Endothelial cell of umbilical vein (primary cell): Measurements from ENCODE around the gene CASP3. TPM values are rescaled to one million over a fixed set of nuclear protein-coding genes. Genes with fewer than 3 reads are reported as not detected.

Source experiments
- BruUV-seq: library from RNA; stranded (reverse); fragments of 400-500 nt; replicated peaks from 2 replicates; lab custom pipeline; 2021; lab: Mats Ljungman, UMichigan
- CTCF ChIA-PET: fragments of 300-600, 350-600 bp; sonication (Branson Sonifier 250); formaldehyde crosslinking; loops from one replicate; lab custom pipeline; 2021; ENCODE audit warnings: antibody characterized with exemption, inconsistent platforms; lab: Charles Lee
- POLR2A ChIA-PET: fragments of 300-600, 350-600 bp; sonication (Branson Sonifier 250); formaldehyde crosslinking; loops from one replicate; lab custom pipeline; 2021; ENCODE audit warnings: antibody characterized with exemption, inconsistent platforms; lab: Charles Lee
- DNase-seq: peaks from one replicate; pipeline ENCODE4 v3.0.0-alpha.2; 2011; ENCODE audit warnings: low read depth, low spot score
- FAIRE-seq: peaks from 2 replicates; lab custom pipeline; 2011; peaks lifted over from hg19 to GRCh38; lab: Jason Lieb, UNC
- H2AFZ ChIP-seq: 2 replicates; pipeline ENCODE4 v1.6.0; 2012; ENCODE audit warnings: low read depth, low read length, control low read depth, inconsistent platforms
- H3K27ac ChIP-seq: 2 replicates; pipeline ENCODE4 v1.5.1; 2011; ENCODE audit warnings: low read depth, mild to moderate bottlenecking, control low read depth, low read length, moderate library complexity; ENCODE audit not compliant: insufficient read depth
- H3K27me3 ChIP-seq, 2 experiments: 2 replicates each; pipeline versions ENCODE4 v1.6.0 to v1.6.1; 2011; ENCODE audit warnings: low read length in 2 of 2, mixed read lengths in 1 of 2; ENCODE audit not compliant: control insufficient read depth in 2 of 2, insufficient read depth in 2 of 2
- H3K36me3 ChIP-seq, 2 experiments: 2 replicates in 1 of 2; 3 replicates in 1 of 2; pipeline ENCODE4 v1.5.1; 2011; ENCODE audit warnings: low read length in 2 of 2, mild to moderate bottlenecking in 1 of 2, moderate library complexity in 1 of 2; ENCODE audit not compliant: control insufficient read depth in 2 of 2, insufficient read depth in 2 of 2; ENCODE audit errors: extremely low read depth in 1 of 2
- H3K4me1 ChIP-seq: 3 replicates; pipeline ENCODE4 v1.5.1; 2011; ENCODE audit warnings: mild to moderate bottlenecking, low read length; ENCODE audit not compliant: control insufficient read depth, insufficient read depth; ENCODE audit errors: extremely low read depth
- H3K4me2 ChIP-seq: 2 replicates; pipeline ENCODE4 v1.6.1; 2011; ENCODE audit warnings: low read length, control low read depth, mixed read lengths; ENCODE audit not compliant: insufficient read depth
- H3K4me3 ChIP-seq, 3 experiments: fragments of 200-600 bp in 1 of 3; sonication (generic), shearing (Covaris generic) in 1 of 3; replicated peaks in 1 of 3; 2 replicates each; pipeline ENCODE4 v1.5.1; 2011 to 2016; ENCODE audit warnings: control low read depth in 3 of 3, low read length in 3 of 3, mild to moderate bottlenecking in 2 of 3, inconsistent platforms in 1 of 3, low read depth in 1 of 3, moderate library complexity in 1 of 3; ENCODE audit not compliant: insufficient read depth in 1 of 3
- H3K79me2 ChIP-seq: 2 replicates; pipeline ENCODE4 v1.6.0; 2012; ENCODE audit warnings: low read length, inconsistent platforms; ENCODE audit not compliant: control insufficient read depth, insufficient read depth
- H3K9ac ChIP-seq: replicated peaks from 2 replicates; pipeline ENCODE3; 2011; ENCODE audit warnings: low read length, control low read depth; ENCODE audit not compliant: insufficient read depth; ENCODE audit errors: extremely low read depth
- H3K9me1 ChIP-seq: replicated peaks from 3 replicates; pipeline ENCODE4 v1.6.0; 2011; ENCODE audit warnings: mild to moderate bottlenecking, low read length; ENCODE audit not compliant: control insufficient read depth, insufficient read depth; ENCODE audit errors: extremely low read depth
- H3K9me3 ChIP-seq: replicated peaks from 2 replicates; pipeline ENCODE4 v1.5.1; 2012; ENCODE audit warnings: low read length, inconsistent platforms; ENCODE audit not compliant: control insufficient read depth, insufficient read depth
- H4K20me1 ChIP-seq: replicated peaks from 2 replicates; pipeline ENCODE3; 2011; ENCODE audit warnings: mild to moderate bottlenecking, low read length; ENCODE audit not compliant: control insufficient read depth, insufficient read depth; ENCODE audit errors: extremely low read depth
- CTCF ChIP-seq, 2 donors: IDR thresholded peaks; 1 replicate in 1 of 2; 2 replicates in 1 of 2; pipeline ENCODE4 v1.5.1; 2011; ENCODE audit warnings: low read length in 2 of 2, mild to moderate bottlenecking in 2 of 2, moderate library complexity in 2 of 2, control low read depth in 1 of 2, inconsistent platforms in 1 of 2, low read depth in 1 of 2; ENCODE audit not compliant: insufficient read depth in 1 of 2; ENCODE audit errors: extremely low read depth in 1 of 2
- EZH2 ChIP-seq: IDR thresholded peaks from 2 replicates; pipeline ENCODE4 v1.6.1; 2012; ENCODE audit warnings: borderline replicate concordance, low read depth, mild to moderate bottlenecking, moderate library complexity, low read length, inconsistent platforms; ENCODE audit not compliant: severe bottlenecking
- FOS ChIP-seq: IDR thresholded peaks from 2 replicates; pipeline ENCODE4 v1.6.1; 2011; ENCODE audit warnings: mild to moderate bottlenecking, low read length, moderate library complexity, borderline replicate concordance; ENCODE audit not compliant: insufficient read depth
- GATA2 ChIP-seq: IDR thresholded peaks from 2 replicates; pipeline ENCODE4 v1.7.0; 2011; ENCODE audit warnings: low read depth, mild to moderate bottlenecking, moderate library complexity, mixed read lengths, low read length; ENCODE audit not compliant: insufficient read length, insufficient read depth
- JUN ChIP-seq: IDR thresholded peaks from 2 replicates; pipeline ENCODE4 v1.6.1; 2011; ENCODE audit warnings: borderline replicate concordance, low read depth; ENCODE audit not compliant: insufficient read length, insufficient read depth
- MAX ChIP-seq: IDR thresholded peaks from 2 replicates; pipeline ENCODE4 v1.6.1; 2011; ENCODE audit not compliant: insufficient read depth, insufficient read length
- MYC ChIP-seq: IDR thresholded peaks from one replicate; pipeline ENCODE4 v1.6.1; 2011; ENCODE audit warnings: mild to moderate bottlenecking, low read depth, low read length
- POLR2A ChIP-seq: IDR thresholded peaks from 2 replicates; pipeline ENCODE4 v1.6.1; 2012; ENCODE audit warnings: low read depth, mild to moderate bottlenecking, control low read depth, low read length
- POLR2AphosphoS5 ChIP-seq: IDR thresholded peaks from 2 replicates; pipeline ENCODE4 v1.6.1; 2012; ENCODE audit warnings: low read depth, mild to moderate bottlenecking, control low read depth, low read length, moderate library complexity; ENCODE audit not compliant: insufficient read depth
- dilution Hi-C: fragments of 300-500 bp; cut with MboI; formaldehyde crosslinking; loops from one replicate; pipeline ENCODE4 v1.15.0; 2019; ENCODE audit warnings: low sequenced_read_pairs; ENCODE audit not compliant: extremely low pct_ligation_motif_present
- intact Hi-C: fragments of 100-400 bp; cut with micrococcal nuclease; formaldehyde crosslinking; loops from one replicate; pipeline ENCODE4 v1.10.0; 2022
- polyA plus RNA-seq, 4 experiments: library from polyadenylated mRNA; depleted of rRNA in 3 of 4; stranded (reverse) in 3 of 4; unstranded in 1 of 4; fragments of >200 nt; gene quantifications; 2 replicates each; pipeline versions ENCODE4 v1.2.1 to v1.2.3, GENCODE V29; 2011 to 2012; ENCODE audit warnings: missing spikeins in 1 of 4
- total RNA-seq: library from RNA; stranded (reverse); gene quantifications from 2 replicates; pipeline ENCODE4 v1.2.3, GENCODE V29; 2021

Gene CASP3
- total and polyA plus RNA-seq, 2 donors (not counting 3 experiments of a cell fraction or from before 2014, with no cell fraction given): 26.0 to 54.5 TPM

- TF ChIP-seq MYC (no peak), MAX (no peak), EZH2 (no peak), POLR2A (no peak), JUN (no peak), POLR2AphosphoS5 (no peak), FOS (no peak), CTCF (IDR thresholded peaks at IDR 0.05; ENCODE audit: extremely low read depth in 1 of 2, insufficient read depth in 1 of 2, low read depth in 1 of 2, low read length in 2 of 2) (no peak), GATA2 (no peak)
- Histone ChIP-seq H2AFZ (no peak overlapping the region), H3K4me3 (no peak overlapping the region), H3K27me3 (no peaks in the 10 kb centered on the region), H3K36me3 (peaks cover 3 to 9% of the 10 kb centered on the region in 2 experiments), H3K79me2 (no peaks in the 10 kb centered on the region), H3K4me1 (peaks cover 14% of the 10 kb centered on the region), H3K9me3 (no peaks in the 10 kb centered on the region), H3K4me2 (no peak overlapping the region), H3K9ac (no peak overlapping the region), H3K27ac (no peak overlapping the region), H4K20me1 (no peaks in the 10 kb centered on the region), H3K9me1 (no peaks in the 10 kb centered on the region)
- POLR2A ChIA-PET: no interaction called here
- CTCF ChIA-PET: no interaction called here
- intact Hi-C loops: no loop called here
- dilution Hi-C loops: no loop called here
- no TSS peak for BruUV-seq
- FAIRE-seq (no peak), DNase-seq (no peak)
These were observed 43.8 kb upstream of the CASP3 start for GRCh38 chr4:184693056-184693455.
